MM.1S (cell line): ENCODE results near the gene KRT10.

Experiments
- DNase-seq: peaks from one replicate; pipeline ENCODE4 v3.0.0-alpha.2; 2015
- H2AFZ ChIP-seq: fragments of 300-600 bp; sonication (generic); 2 replicates; pipeline ENCODE4 v1.6.0; 2016; ENCODE audit warnings: antibody characterized with exemption, low read length
- H3F3A ChIP-seq: fragments of 300-600 bp; sonication (generic); 2 replicates; pipeline ENCODE4 v1.6.1; 2016; ENCODE audit warnings: mild to moderate bottlenecking, antibody characterized with exemption, low read length, moderate library complexity, mixed read lengths; ENCODE audit not compliant: insufficient read depth
- H3K27ac ChIP-seq: fragments of 300-600 bp; sonication (generic); 2 replicates; pipeline ENCODE4 v1.5.1; 2016; ENCODE audit warnings: mild to moderate bottlenecking, low read length
- H3K27me3 ChIP-seq: fragments of 300-600 bp; sonication (generic); replicated peaks from 2 replicates; pipeline ENCODE4 v1.6.0; 2016; ENCODE audit warnings: low read length; ENCODE audit not compliant: insufficient read depth
- H3K36me3 ChIP-seq: fragments of 300-600 bp; sonication (generic); replicated peaks from 2 replicates; pipeline ENCODE4 v1.6.1; 2016; ENCODE audit warnings: mild to moderate bottlenecking, low read length, mixed read lengths; ENCODE audit not compliant: insufficient read depth
- H3K4me1 ChIP-seq: fragments of 300-600 bp; sonication (generic); 2 replicates; pipeline ENCODE4 v1.6.1; 2016; ENCODE audit warnings: low read length, mixed read lengths
- H3K4me2 ChIP-seq: fragments of 300-600 bp; sonication (generic); 2 replicates; pipeline ENCODE4 v1.6.0; 2016; ENCODE audit warnings: low read depth, low read length
- H3K4me3 ChIP-seq: fragments of 300-600 bp; sonication (generic); 2 replicates; pipeline ENCODE4 v1.5.1; 2016; ENCODE audit warnings: low read length, mixed read lengths
- H3K79me2 ChIP-seq: fragments of 300-600 bp; sonication (generic); 2 replicates; pipeline ENCODE4 v1.6.1; 2016; ENCODE audit warnings: mixed run types, low read length, mixed read lengths
- H3K9ac ChIP-seq: fragments of 300-600 bp; sonication (generic); 2 replicates; pipeline ENCODE4 v1.6.1; 2016; ENCODE audit warnings: low read length, mixed read lengths
- H3K9me2 ChIP-seq: fragments of 300-600 bp; sonication (generic); replicated peaks from 2 replicates; pipeline ENCODE4 v1.6.1; 2016; ENCODE audit warnings: mild to moderate bottlenecking, low read length, mixed read lengths; ENCODE audit not compliant: insufficient read depth
- H3K9me3 ChIP-seq: fragments of 300-600 bp; sonication (generic); replicated peaks from 2 replicates; pipeline ENCODE4 v1.6.1; 2016; ENCODE audit warnings: mild to moderate bottlenecking, low read length, mixed read lengths; ENCODE audit not compliant: insufficient read depth
- H4K20me1 ChIP-seq: fragments of 300-600 bp; sonication (generic); 2 replicates; pipeline ENCODE4 v1.6.1; 2016; ENCODE audit warnings: mild to moderate bottlenecking, low read length, moderate library complexity, mixed read lengths; ENCODE audit not compliant: insufficient read depth
- EZH2 ChIP-seq: fragments of 300-600 bp; sonication (generic); optimal IDR thresholded peaks from 2 replicates; pipeline ENCODE3; 2017; ENCODE audit warnings: low read depth, mild to moderate bottlenecking, antibody characterized with exemption, low read length, mixed read lengths
- EZH2phosphoT487 ChIP-seq: fragments of 300-600 bp; sonication (generic); IDR thresholded peaks from 2 replicates; pipeline ENCODE4 v1.6.1; 2018; ENCODE audit warnings: antibody characterized with exemption, low read length
- TF ChIP-seq, protein P1 (sequence below): fragments of 300-600 bp; sonication (generic); IDR thresholded peaks from 2 replicates; pipeline ENCODE4 v1.5.1; 2016; ENCODE audit warnings: antibody characterized with exemption, low read length, mixed read lengths

The KRT10 gene

DNA sequence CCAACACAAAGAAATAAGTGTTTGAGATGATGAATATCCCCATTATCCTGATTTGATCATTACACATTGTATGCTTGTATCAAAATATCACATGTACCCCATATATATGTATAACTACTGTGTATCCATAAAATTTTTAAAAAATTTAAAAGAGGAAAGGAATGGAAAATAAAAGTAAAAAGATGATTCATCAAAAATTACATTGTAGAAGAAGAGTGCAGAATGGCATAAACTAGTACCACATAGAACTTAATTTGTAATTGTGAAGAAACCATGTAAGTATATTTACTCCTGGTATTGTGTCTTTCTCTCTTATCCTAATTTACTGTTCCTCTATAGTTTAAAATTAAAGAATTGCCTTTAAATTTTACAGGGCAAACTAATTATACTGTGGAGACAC, 11.5 kb upstream of the KRT10 start:
- H3K27ac ChIP-seq = no peak overlapping the region
- no peak for DNase-seq
- H3K9me3 ChIP-seq = no peaks in the 10 kb centered on the region
- H3K4me2 ChIP-seq = no peak overlapping the region
- H3K4me3 ChIP-seq = no peak overlapping the region
- no peaks in the 10 kb centered on the region for H3K9me2 ChIP-seq
- H3K4me1 ChIP-seq = no peaks in the 10 kb centered on the region
- no peaks in the 10 kb centered on the region for H4K20me1 ChIP-seq
- no peak overlapping the region for H3K9ac ChIP-seq
- no peaks in the 10 kb centered on the region for H3K36me3 ChIP-seq
- no peaks in the 10 kb centered on the region for H3K79me2 ChIP-seq
- no peak overlapping the region for H2AFZ ChIP-seq
- no peaks in the 10 kb centered on the region for H3K27me3 ChIP-seq
- no peaks in the 10 kb centered on the region for H3F3A ChIP-seq
- TF ChIP-seq, protein P1, sequence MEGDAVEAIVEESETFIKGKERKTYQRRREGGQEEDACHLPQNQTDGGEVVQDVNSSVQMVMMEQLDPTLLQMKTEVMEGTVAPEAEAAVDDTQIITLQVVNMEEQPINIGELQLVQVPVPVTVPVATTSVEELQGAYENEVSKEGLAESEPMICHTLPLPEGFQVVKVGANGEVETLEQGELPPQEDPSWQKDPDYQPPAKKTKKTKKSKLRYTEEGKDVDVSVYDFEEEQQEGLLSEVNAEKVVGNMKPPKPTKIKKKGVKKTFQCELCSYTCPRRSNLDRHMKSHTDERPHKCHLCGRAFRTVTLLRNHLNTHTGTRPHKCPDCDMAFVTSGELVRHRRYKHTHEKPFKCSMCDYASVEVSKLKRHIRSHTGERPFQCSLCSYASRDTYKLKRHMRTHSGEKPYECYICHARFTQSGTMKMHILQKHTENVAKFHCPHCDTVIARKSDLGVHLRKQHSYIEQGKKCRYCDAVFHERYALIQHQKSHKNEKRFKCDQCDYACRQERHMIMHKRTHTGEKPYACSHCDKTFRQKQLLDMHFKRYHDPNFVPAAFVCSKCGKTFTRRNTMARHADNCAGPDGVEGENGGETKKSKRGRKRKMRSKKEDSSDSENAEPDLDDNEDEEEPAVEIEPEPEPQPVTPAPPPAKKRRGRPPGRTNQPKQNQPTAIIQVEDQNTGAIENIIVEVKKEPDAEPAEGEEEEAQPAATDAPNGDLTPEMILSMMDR = no peak
- no peak for TF ChIP-seq EZH2
- no peak for TF ChIP-seq EZH2phosphoT487

DNA sequence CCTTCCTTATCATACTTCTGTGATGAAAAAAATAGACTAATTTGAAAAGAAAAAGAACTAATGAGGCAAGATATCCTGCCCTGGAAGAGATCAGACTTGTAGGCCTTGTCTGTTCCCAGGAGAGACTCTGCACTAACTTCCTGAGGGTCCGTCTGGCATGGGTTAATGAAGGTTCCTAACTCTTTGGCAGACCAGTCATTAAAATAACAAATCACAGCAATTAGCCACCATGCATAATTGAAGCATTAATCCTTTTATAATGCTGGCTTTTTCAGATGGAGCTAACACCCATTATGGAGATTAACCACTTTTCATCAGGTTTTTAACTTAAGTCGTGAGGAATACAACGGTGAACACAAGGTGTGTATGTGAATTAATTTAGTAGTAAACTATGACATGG, 10.4 kb upstream of the KRT10 start:
- no peaks in the 10 kb centered on the region for H3K9me3 ChIP-seq
- TF ChIP-seq, protein P1 = no peak
- TF ChIP-seq EZH2 (no peak), EZH2phosphoT487 (no peak)
- no peak overlapping the region for H3K9ac ChIP-seq
- H3K36me3 ChIP-seq = no peaks in the 10 kb centered on the region
- no peaks in the 10 kb centered on the region for H3K27me3 ChIP-seq
- no peaks in the 10 kb centered on the region for H3K4me1 ChIP-seq
- H3K4me3 ChIP-seq = no peak overlapping the region
- no peaks in the 10 kb centered on the region for H3K79me2 ChIP-seq
- no peak for DNase-seq
- H3F3A ChIP-seq = no peaks in the 10 kb centered on the region
- no peaks in the 10 kb centered on the region for H3K9me2 ChIP-seq
- H3K4me2 ChIP-seq = no peak overlapping the region
- H2AFZ ChIP-seq = no peak overlapping the region
- H3K27ac ChIP-seq = no peak overlapping the region
- no peaks in the 10 kb centered on the region for H4K20me1 ChIP-seq

DNA sequence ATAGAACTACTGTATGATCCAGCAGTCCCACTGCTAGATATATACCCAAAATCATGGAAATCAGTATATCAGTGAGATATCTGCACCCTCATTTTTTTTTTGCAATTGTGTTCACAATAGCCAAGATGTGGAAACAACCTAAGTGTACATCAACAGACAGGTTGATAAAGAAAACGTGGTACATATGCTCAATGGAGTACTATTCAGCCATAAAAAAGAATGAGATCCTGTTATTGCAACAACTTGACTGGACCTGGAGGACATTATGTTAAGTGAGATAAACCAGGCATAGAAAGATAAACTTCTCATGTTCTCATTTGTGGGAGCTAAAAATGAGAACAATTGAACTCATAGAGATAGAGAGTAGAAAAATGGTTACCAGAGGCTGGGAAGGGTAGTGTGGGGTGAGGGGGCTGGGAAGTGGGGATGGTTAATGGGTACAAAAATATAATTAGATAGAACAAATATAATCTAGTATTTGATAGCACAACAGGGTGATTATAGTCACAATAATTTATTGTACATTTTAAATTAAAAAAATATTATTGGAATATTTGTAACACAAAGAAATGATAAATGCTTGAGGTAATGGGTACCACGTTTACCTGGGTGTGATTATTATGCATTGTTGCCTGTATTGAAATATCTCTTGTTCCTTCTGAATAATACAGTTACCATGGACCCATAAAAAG, 7.8 kb upstream of the KRT10 start:
- H3K79me2 ChIP-seq = no peaks in the 10 kb centered on the region
- H3K4me3 ChIP-seq = no peak overlapping the region
- TF ChIP-seq, protein P1 = no peak
- TF ChIP-seq EZH2phosphoT487 = no peak
- TF ChIP-seq EZH2 = no peak
- no peaks in the 10 kb centered on the region for H3K9me3 ChIP-seq
- no peak for DNase-seq
- H3K4me2 ChIP-seq = no peak overlapping the region
- no peaks in the 10 kb centered on the region for H3K27me3 ChIP-seq
- no peaks in the 10 kb centered on the region for H3K9me2 ChIP-seq
- no peaks in the 10 kb centered on the region for H4K20me1 ChIP-seq
- H3K36me3 ChIP-seq = no peaks in the 10 kb centered on the region
- H3K4me1 ChIP-seq = no peaks in the 10 kb centered on the region
- H2AFZ ChIP-seq = no peak overlapping the region
- no peak overlapping the region for H3K27ac ChIP-seq
- no peaks in the 10 kb centered on the region for H3F3A ChIP-seq
- no peak overlapping the region for H3K9ac ChIP-seq
